ENCODE results near the gene ADGRG3. TPM values are rescaled to one million over a fixed set of nuclear protein-coding genes. Genes with fewer than 3 reads are reported as not detected.

Gene ADGRG3
- total RNA-seq, 1 donor from 2014 or later, result not detected

- H3K79me2 ChIP-seq (ENCODE audit: insufficient read depth, low read length), result no peaks in the 10 kb centered on the region
- peaks cover 39% of the 10 kb centered on the region for H3K27me3 Mint-ChIP-seq (ENCODE audit: low read depth, unreplicated experiment)
- H3K4me3 Mint-ChIP-seq (ENCODE audit: unreplicated experiment), result no peak overlapping the region
- H3K36me3 Mint-ChIP-seq (ENCODE audit: low read depth, unreplicated experiment), result no peaks in the 10 kb centered on the region
- H3K9me3 ChIP-seq (ENCODE audit: insufficient read depth, low read depth, low read length), result no peaks in the 10 kb centered on the region
- no peak overlapping the region for H3K4me2 ChIP-seq (ENCODE audit: low read length)
- no peaks in the 10 kb centered on the region for H3K4me1 ChIP-seq (ENCODE audit: insufficient read depth, low read length)
- H3K27ac ChIP-seq (ENCODE audit: low read depth, low read length), result no peak overlapping the region
- H3K9ac ChIP-seq (ENCODE audit: low read length), result no peak overlapping the region
- H3K4me1 Mint-ChIP-seq (ENCODE audit: low read depth, unreplicated experiment), result peaks cover 9% of the 10 kb centered on the region
- H3K27me3 ChIP-seq (ENCODE audit: insufficient read depth, low read length), result peaks cover 25% of the 10 kb centered on the region
- no peaks in the 10 kb centered on the region for H4K20me1 ChIP-seq (ENCODE audit: insufficient read depth, low read length)
- peak overlapping the region; percentile 43 for H3K27ac Mint-ChIP-seq (ENCODE audit: unreplicated experiment)
- H3K4me3 ChIP-seq (ENCODE audit: insufficient read depth, low read depth, low read length), result no peak overlapping the region
- TF ChIP-seq EZH2 (IDR thresholded peaks at IDR 0.05; ENCODE audit: insufficient read depth, low read length), result no peak
- no peaks in the 10 kb centered on the region for H3K36me3 ChIP-seq (ENCODE audit: insufficient read depth, low read length)
- no peaks in the 10 kb centered on the region for H3K9me3 Mint-ChIP-seq (ENCODE audit: unreplicated experiment)
- no peak overlapping the region for H2AFZ ChIP-seq (ENCODE audit: low read depth, low read length)
- FAIRE-seq (no peak), DNase-seq (ENCODE audit: low read depth) (no peak)
Measured at GRCh38 chr16:57676553-57677085, 8.5 kb downstream of the ADGRG3 start.

DNA sequence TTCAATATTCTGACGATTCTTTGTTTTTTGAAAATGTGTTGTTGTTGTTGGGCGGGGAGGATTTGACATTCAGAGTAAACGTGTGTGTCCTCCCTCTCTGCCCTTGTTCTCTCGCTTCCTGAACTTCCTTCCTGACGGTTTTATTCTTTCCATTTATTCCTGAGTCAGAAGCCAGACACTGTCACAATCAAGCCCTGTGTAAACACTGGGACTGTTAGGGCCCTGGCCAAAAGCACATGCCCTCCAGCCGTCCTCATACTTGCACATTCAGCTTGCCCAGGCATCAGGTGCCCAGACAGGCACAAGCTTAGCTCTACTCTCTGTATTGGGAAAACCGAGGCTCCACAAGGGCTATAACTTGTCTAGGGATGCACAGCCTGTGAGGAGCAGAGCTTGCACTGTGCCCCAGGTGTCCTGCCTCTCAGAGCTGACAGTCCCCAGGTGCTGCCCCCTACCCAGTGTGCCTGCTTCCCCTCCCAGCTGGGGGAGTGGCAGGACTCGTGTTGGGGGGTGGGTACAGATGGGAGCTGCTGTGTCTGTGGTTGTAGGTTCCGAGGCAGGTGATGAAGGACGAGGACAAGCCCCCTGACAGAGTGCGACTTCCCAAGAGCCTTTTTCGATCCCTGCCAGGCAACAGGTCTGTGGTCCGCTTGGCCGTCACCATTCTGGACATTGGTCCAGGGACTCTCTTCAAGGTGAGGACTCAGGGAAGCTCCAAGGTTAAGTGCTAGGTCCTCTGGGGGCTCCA, 9.7 kb downstream of the ADGRG3 start:
- Histone ChIP-seq H3K79me2 (ENCODE audit: insufficient read depth, low read length) (no peaks in the 10 kb centered on the region), H3K4me1 (ENCODE audit: insufficient read depth, low read length) (no peaks in the 10 kb centered on the region), H3K4me2 (ENCODE audit: low read length) (no peak overlapping the region), H3K27me3 (ENCODE audit: insufficient read depth, low read length) (peaks cover 24% of the 10 kb centered on the region), H3K9me3 (ENCODE audit: insufficient read depth, low read depth, low read length) (no peaks in the 10 kb centered on the region), H3K36me3 (ENCODE audit: insufficient read depth, low read length) (no peaks in the 10 kb centered on the region), H3K9ac (ENCODE audit: low read length) (no peak overlapping the region), H4K20me1 (ENCODE audit: insufficient read depth, low read length) (no peaks in the 10 kb centered on the region), H3K4me3 (ENCODE audit: insufficient read depth, low read depth, low read length) (no peak overlapping the region), H3K27ac (ENCODE audit: low read depth, low read length) (no peak overlapping the region), H2AFZ (ENCODE audit: low read depth, low read length) (no peak overlapping the region)
- Mint-ChIP-seq H3K27me3 (ENCODE audit: low read depth, unreplicated experiment) (peaks cover 38% of the 10 kb centered on the region), H3K36me3 (ENCODE audit: low read depth, unreplicated experiment) (no peaks in the 10 kb centered on the region), H3K27ac (ENCODE audit: unreplicated experiment) (no peak overlapping the region), H3K9me3 (ENCODE audit: unreplicated experiment) (no peaks in the 10 kb centered on the region), H3K4me1 (ENCODE audit: low read depth, unreplicated experiment) (peaks cover 9% of the 10 kb centered on the region), H3K4me3 (ENCODE audit: unreplicated experiment) (no peak overlapping the region)
- DNase-seq (ENCODE audit: low read depth), result no peak
- FAIRE-seq, result no peak
- TF ChIP-seq EZH2 (IDR thresholded peaks at IDR 0.05; ENCODE audit: insufficient read depth, low read length), result no peak
- TF ChIP-seq, protein P1, sequence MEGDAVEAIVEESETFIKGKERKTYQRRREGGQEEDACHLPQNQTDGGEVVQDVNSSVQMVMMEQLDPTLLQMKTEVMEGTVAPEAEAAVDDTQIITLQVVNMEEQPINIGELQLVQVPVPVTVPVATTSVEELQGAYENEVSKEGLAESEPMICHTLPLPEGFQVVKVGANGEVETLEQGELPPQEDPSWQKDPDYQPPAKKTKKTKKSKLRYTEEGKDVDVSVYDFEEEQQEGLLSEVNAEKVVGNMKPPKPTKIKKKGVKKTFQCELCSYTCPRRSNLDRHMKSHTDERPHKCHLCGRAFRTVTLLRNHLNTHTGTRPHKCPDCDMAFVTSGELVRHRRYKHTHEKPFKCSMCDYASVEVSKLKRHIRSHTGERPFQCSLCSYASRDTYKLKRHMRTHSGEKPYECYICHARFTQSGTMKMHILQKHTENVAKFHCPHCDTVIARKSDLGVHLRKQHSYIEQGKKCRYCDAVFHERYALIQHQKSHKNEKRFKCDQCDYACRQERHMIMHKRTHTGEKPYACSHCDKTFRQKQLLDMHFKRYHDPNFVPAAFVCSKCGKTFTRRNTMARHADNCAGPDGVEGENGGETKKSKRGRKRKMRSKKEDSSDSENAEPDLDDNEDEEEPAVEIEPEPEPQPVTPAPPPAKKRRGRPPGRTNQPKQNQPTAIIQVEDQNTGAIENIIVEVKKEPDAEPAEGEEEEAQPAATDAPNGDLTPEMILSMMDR (IDR thresholded peaks at IDR 0.05; ENCODE audit: insufficient read depth, low read depth, low read length), result no peak

GRCh38 chr16:57679016-57679415, 10.9 kb downstream of the ADGRG3 start:
- Mint-ChIP-seq H3K27me3 (ENCODE audit: low read depth, unreplicated experiment) (peaks cover 29% of the 10 kb centered on the region), H3K4me3 (ENCODE audit: unreplicated experiment) (no peak overlapping the region), H3K27ac (ENCODE audit: unreplicated experiment) (no peak overlapping the region), H3K4me1 (ENCODE audit: low read depth, unreplicated experiment) (peaks cover 9% of the 10 kb centered on the region), H3K9me3 (ENCODE audit: unreplicated experiment) (no peaks in the 10 kb centered on the region), H3K36me3 (ENCODE audit: low read depth, unreplicated experiment) (no peaks in the 10 kb centered on the region)
- H2AFZ ChIP-seq (ENCODE audit: low read depth, low read length), result no peak overlapping the region
- no peak for DNase-seq (ENCODE audit: low read depth)
- no peaks in the 10 kb centered on the region for H4K20me1 ChIP-seq (ENCODE audit: insufficient read depth, low read length)
- no peak overlapping the region for H3K4me2 ChIP-seq (ENCODE audit: low read length)
- H3K4me1 ChIP-seq (ENCODE audit: insufficient read depth, low read length), result no peaks in the 10 kb centered on the region
- H3K36me3 ChIP-seq (ENCODE audit: insufficient read depth, low read length), result no peaks in the 10 kb centered on the region
- H3K79me2 ChIP-seq (ENCODE audit: insufficient read depth, low read length), result no peaks in the 10 kb centered on the region
- no peak overlapping the region for H3K9ac ChIP-seq (ENCODE audit: low read length)
- no peak for TF ChIP-seq EZH2 (IDR thresholded peaks at IDR 0.05; ENCODE audit: insufficient read depth, low read length)
- TF ChIP-seq, protein P1 (IDR thresholded peaks at IDR 0.05; ENCODE audit: insufficient read depth, low read depth, low read length), result no peak
- H3K27ac ChIP-seq (ENCODE audit: low read depth, low read length), result no peak overlapping the region
- no peaks in the 10 kb centered on the region for H3K9me3 ChIP-seq (ENCODE audit: insufficient read depth, low read depth, low read length)
- no peak overlapping the region for H3K4me3 ChIP-seq (ENCODE audit: insufficient read depth, low read depth, low read length)
- FAIRE-seq, result no peak
- peaks cover 12% of the 10 kb centered on the region for H3K27me3 ChIP-seq (ENCODE audit: insufficient read depth, low read length)
